IPS DF 6.9 (cell line): ENCODE data around the gene MEX3A.

Experiments
- DNase-seq: peaks from one replicate; pipeline ENCODE4 v3.0.0-alpha.2; 2013; ENCODE audit warnings: low read depth, low spot score
- H3K27ac ChIP-seq: one replicate; pipeline ENCODE4 v1.5.1; 2013; ENCODE audit warnings: low read length, control low read depth
- H3K27me3 ChIP-seq: 2 replicates; pipeline ENCODE4 v1.6.1; 2013; ENCODE audit warnings: mild to moderate bottlenecking, low read length; ENCODE audit not compliant: control insufficient read depth, insufficient read depth
- H3K36me3 ChIP-seq: 2 replicates; pipeline ENCODE4 v1.6.1; 2013; ENCODE audit warnings: low read length; ENCODE audit not compliant: control insufficient read depth, insufficient read depth
- H3K4me1 ChIP-seq: 2 replicates; pipeline ENCODE4 v1.6.1; 2013; ENCODE audit warnings: low read length; ENCODE audit not compliant: control insufficient read depth, insufficient read depth
- H3K4me3 ChIP-seq: 2 replicates; pipeline ENCODE4 v1.5.1; 2013; ENCODE audit warnings: mild to moderate bottlenecking, low read length
- H3K9me3 ChIP-seq: 2 replicates; pipeline ENCODE4 v1.6.1; 2013; ENCODE audit warnings: low read length, inconsistent platforms; ENCODE audit not compliant: control insufficient read depth, insufficient read depth
- WGBS: extraction: QIAGEN DNeasy Blood & Tissue Kit; methylation state at CpG from one replicate; pipeline ENCODE4 v1.1.7; 2013; ENCODE audit warnings: mixed read lengths, missing lambda C conversion rate; ENCODE audit not compliant: insufficient read length, insufficient coverage; 5-methylcytosine and 5-hydroxymethylcytosine counted together

Gene MEX3A

GRCh38 chr1:156100205-156100995 lies 18.1 kb upstream of the MEX3A start:
- no peak for DNase-seq
- no peaks in the 10 kb centered on the region for H3K27me3 ChIP-seq
- H3K9me3 ChIP-seq: no peaks in the 10 kb centered on the region
- no peak overlapping the region for H3K4me3 ChIP-seq
- WGBS: no CpG with 5 or more reads among the region's 4 CpGs
- no peak overlapping the region for H3K27ac ChIP-seq
- peaks cover 18% of the 10 kb centered on the region for H3K4me1 ChIP-seq
- no peaks in the 10 kb centered on the region; the same call in 1 of the 2 replicates for H3K36me3 ChIP-seq

DNA sequence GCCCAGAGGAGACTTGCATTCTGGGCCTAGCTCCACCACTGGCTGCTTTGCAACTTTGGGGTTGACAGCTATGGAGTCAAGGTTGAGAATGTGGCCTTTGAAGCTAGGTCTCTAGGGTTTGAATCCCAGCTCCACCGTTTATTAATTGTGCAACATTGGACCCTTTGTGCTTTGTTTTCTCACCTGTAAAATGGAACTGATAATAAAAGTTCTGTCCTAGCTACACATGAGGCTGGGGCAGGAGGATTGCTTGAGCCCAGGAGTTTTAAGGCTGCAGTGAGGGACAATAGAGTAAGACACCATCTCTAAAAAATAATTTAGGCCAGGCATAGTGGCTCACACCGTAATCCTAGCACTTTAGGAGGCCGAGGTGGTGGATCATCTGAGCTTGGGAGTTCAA lies 17.0 kb upstream of the MEX3A start:
- H3K4me1 ChIP-seq: peaks cover 10% of the 10 kb centered on the region
- no peaks in the 10 kb centered on the region for H3K27me3 ChIP-seq
- H3K36me3 ChIP-seq: no peaks in the 10 kb centered on the region; the same call in 1 of the 2 replicates
- no peak for DNase-seq
- WGBS: no CpG with 5 or more reads among the region's 3 CpGs
- no peak overlapping the region for H3K4me3 ChIP-seq
- H3K9me3 ChIP-seq: no peaks in the 10 kb centered on the region
- H3K27ac ChIP-seq: no peak overlapping the region

DNA sequence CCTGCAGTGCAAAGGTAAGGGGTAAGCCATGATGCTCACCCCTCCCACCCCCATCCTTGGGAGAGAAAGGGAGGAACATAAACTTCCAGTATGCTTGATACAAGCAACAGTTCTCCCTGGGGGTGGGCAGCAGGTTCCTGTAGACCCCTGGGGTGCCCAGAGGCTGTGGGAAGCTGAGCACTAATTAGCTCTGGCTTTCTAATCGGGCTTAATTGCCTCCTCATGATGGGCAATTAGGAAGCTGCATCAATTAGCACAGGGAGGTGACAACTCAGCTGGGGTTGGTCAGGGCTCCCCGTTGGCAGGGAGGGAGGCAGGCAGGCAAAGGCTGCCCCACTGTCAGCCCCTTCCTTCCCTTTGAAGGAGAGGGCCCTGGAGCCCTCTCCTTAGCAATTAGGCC lies 16.5 kb upstream of the MEX3A start:
- no peaks in the 10 kb centered on the region for H3K27me3 ChIP-seq
- H3K4me3 ChIP-seq: no peak overlapping the region
- no CpG with 5 or more reads among the region's 2 CpGs for WGBS
- no peaks in the 10 kb centered on the region; the same call in 1 of the 2 replicates for H3K36me3 ChIP-seq
- H3K9me3 ChIP-seq: no peaks in the 10 kb centered on the region
- H3K4me1 ChIP-seq: peaks cover 5% of the 10 kb centered on the region
- DNase-seq: no peak
- no peak overlapping the region for H3K27ac ChIP-seq

GRCh38 chr1:156097499-156098178 lies 15.4 kb upstream of the MEX3A start:
- Histone ChIP-seq H3K4me3 (no peak overlapping the region), H3K4me1 (no peaks in the 10 kb centered on the region), H3K36me3 (no peaks in the 10 kb centered on the region; the same call in 1 of the 2 replicates), H3K27me3 (no peaks in the 10 kb centered on the region), H3K9me3 (no peaks in the 10 kb centered on the region), H3K27ac (no peak overlapping the region)
- WGBS: no CpG with 5 or more reads among the region's 9 CpGs
- no peak for DNase-seq

DNA sequence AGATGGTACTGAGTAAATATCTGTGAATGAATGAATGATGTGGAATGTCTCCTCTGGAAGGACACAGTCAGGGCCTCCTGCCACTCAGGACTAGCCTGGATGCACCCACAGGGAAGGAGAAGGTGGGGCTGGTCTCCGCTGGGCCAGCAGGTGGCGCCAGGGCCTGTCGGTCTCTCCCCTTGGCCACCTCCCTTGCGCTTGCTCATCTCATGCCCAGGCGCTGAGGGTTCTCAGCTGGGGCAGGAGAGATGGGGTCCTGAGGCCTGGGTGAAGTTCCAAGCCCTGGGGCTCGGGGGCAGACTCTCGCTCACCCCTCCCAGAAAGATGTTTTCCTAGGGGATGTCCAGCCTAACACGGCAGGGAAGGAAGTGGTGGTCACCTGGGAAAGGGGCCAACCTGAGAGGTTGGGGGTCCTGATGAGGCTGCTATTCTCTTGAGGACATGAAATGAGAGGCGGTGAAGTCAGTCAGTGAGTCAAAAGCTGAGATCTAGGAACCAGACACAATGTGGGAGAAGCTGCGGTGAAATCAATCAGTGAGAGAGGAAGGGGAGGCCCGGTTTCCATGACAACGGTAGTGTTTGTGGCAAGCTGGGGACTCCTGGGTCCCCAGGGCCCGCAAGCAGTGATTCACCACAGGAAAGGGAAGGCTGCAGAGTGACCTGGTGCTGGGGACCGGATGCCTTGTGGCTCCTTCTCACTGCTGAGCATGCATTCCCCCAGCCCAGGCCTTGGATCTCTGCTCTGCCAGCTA lies 14.6 kb upstream of the MEX3A start:
- H3K27ac ChIP-seq: no peak overlapping the region
- H3K4me1 ChIP-seq: no peaks in the 10 kb centered on the region

DNA sequence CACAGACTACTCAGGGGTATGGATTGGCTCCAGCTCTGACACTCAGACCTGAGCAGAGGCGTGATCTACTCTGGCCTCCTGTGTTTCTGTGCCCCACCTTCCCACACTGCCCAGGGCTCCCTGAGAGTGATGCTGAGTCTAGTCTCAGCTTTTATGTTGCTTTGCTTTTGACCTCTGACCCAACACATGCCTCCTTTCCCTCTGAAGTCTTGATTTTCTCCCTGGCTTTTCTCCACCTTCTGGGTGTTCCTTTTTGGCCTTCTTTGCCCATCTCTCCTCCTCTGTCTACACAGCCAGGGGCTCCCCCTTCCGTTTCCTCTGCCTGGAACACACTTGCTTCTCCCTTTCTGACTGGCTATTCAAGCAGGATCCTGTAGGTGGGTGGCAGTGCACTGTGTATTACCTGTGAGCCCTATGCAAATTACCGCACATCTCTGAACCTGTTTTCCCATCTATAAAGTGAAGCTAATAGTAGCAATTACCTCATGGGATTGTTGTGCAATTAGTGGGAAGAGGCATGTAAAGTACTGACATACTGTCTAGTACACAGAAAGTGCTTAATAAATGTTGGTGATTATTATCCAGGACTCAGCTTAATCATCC lies 13.7 kb upstream of the MEX3A start:
- Histone ChIP-seq H3K27ac (no peak overlapping the region), H3K36me3 (no peaks in the 10 kb centered on the region; the same call in 1 of the 2 replicates), H3K4me1 (no peaks in the 10 kb centered on the region), H3K4me3 (no peak overlapping the region), H3K9me3 (no peaks in the 10 kb centered on the region), H3K27me3 (no peaks in the 10 kb centered on the region)
- WGBS: no CpG with 5 or more reads among the region's 3 CpGs
- no peak for DNase-seq

More for the DNA sequence above, 14.6 kb upstream of the MEX3A start:
- H3K4me3 ChIP-seq: no peak overlapping the region
- DNase-seq: no peak
- H3K9me3 ChIP-seq: no peaks in the 10 kb centered on the region
- WGBS: no CpG with 5 or more reads among the region's 14 CpGs
- no peaks in the 10 kb centered on the region for H3K27me3 ChIP-seq
- H3K36me3 ChIP-seq: no peaks in the 10 kb centered on the region; the same call in 1 of the 2 replicates

DNA sequence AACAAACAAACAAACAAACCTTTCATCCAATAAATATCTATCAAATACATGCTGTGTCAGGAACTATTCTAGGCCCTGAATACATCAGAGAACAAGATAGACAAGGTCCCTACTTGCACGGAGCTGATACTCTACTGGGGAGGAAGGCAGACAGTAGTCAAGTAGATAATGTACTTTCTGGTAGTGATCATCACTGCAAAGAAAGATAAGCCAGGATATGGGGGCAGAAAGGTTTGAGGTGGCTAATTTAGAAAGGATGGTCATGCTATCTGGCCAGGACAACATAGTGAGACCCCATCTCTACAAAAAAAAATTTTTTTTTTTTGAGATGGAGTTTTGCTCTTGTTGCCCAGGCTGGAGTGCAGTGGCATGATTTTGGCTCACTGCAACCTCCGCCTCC lies 9.3 kb upstream of the MEX3A start:
- H3K4me3 ChIP-seq: no peak overlapping the region
- no CpG with 5 or more reads among the region's 2 CpGs for WGBS
- H3K4me1 ChIP-seq: peaks cover 3% of the 10 kb centered on the region; the same call in 1 of the 2 replicates
- no peaks in the 10 kb centered on the region for H3K27me3 ChIP-seq
- no peak for DNase-seq
- no peaks in the 10 kb centered on the region for H3K9me3 ChIP-seq
- H3K36me3 ChIP-seq: no peaks in the 10 kb centered on the region
- no peak overlapping the region for H3K27ac ChIP-seq

- Histone ChIP-seq H3K36me3 (no peaks in the 10 kb centered on the region), H3K27me3 (no peaks in the 10 kb centered on the region), H3K27ac (no peak overlapping the region), H3K9me3 (no peaks in the 10 kb centered on the region), H3K4me3 (no peak overlapping the region), H3K4me1 (peaks cover 3% of the 10 kb centered on the region; the same call in 1 of the 2 replicates)
- DNase-seq: peak; percentile 87
- WGBS: no CpG with 5 or more reads among the region's 14 CpGs
Measured at GRCh38 chr1:156090840-156091188, 8.5 kb upstream of the MEX3A start.

GRCh38 chr1:156090138-156090839 lies 8.0 kb upstream of the MEX3A start:
- H3K27me3 ChIP-seq: no peaks in the 10 kb centered on the region

More at GRCh38 chr1:156090138-156090839, 8.0 kb upstream of the MEX3A start:
- H3K36me3 ChIP-seq: no peaks in the 10 kb centered on the region
- no peak overlapping the region for H3K4me3 ChIP-seq
- DNase-seq: no peak
- no CpG with 5 or more reads among the region's 5 CpGs for WGBS
- H3K9me3 ChIP-seq: no peaks in the 10 kb centered on the region
- H3K4me1 ChIP-seq: peaks cover 3% of the 10 kb centered on the region; the same call in 1 of the 2 replicates
- H3K27ac ChIP-seq: no peak overlapping the region
